ENCODE results near the gene SEMA3D.

The SEMA3D gene

GRCh38 chr7:84975586-84976185 lies 211.2 kb downstream of the SEMA3D start:
- TF ChIP-seq GATA1 (IDR thresholded peaks at IDR 0.05; ENCODE audit: low read depth, low read length): no peak
- TF ChIP-seq POLR2A (IDR thresholded peaks at IDR 0.05; ENCODE audit: low read length): no peak
- DNase-seq: no peak

- TF ChIP-seq GATA1 (IDR thresholded peaks at IDR 0.05; ENCODE audit: low read depth, low read length): no peak
- no peak for TF ChIP-seq POLR2A (IDR thresholded peaks at IDR 0.05; ENCODE audit: low read length)
These were observed 215.5 kb downstream of the SEMA3D start for GRCh38 chr7:84971360-84971759.

GRCh38 chr7:84970670-84971069 lies 216.2 kb downstream of the SEMA3D start:
- DNase-seq: no peak
- TF ChIP-seq POLR2A (IDR thresholded peaks at IDR 0.05; ENCODE audit: low read length): no peak
- no peak for TF ChIP-seq GATA1 (IDR thresholded peaks at IDR 0.05; ENCODE audit: low read depth, low read length)

More at GRCh38 chr7:84971360-84971759, 215.5 kb downstream of the SEMA3D start:
- DNase-seq: no peak

DNA sequence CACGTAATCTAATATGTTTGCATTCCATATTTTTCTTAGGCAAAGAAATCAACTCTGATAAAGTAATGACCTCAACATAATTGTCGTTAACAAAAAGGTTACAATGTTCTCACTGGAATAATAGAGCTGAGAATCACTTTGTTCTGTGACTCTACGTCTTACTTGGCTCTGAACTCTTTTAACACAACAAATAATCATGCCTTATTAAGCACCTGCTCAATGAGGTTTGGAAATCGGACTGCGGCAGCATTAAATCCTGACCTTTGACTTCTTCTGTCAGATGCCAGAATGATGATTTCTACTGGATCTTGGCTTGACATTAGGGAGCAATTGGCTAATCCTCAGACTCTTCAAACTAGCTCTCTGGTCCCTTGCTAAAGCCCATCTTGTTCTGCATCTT lies 233.6 kb downstream of the SEMA3D start:
- TF ChIP-seq GATA1 (IDR thresholded peaks at IDR 0.05; ENCODE audit: low read depth, low read length) (no peak), POLR2A (IDR thresholded peaks at IDR 0.05; ENCODE audit: low read length) (no peak)
- no peak for DNase-seq

DNA sequence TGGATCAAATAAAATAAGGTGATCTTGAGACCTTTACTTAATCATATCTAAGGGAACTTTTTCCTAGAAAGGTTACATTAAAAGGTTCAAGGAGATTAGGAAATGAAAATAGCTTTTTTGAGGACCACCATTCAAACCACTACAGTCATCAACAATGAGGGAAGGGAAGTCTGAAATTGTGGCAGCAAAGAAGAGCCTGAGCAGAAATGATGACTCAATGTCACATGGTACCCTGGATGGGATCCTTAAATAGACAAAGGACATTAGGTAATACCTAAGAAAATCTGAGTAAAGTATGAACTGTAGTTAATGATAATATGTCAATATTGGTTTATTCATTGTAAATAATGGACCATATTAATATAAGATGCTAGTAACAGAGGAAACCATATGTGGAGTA lies 236.0 kb downstream of the SEMA3D start:
- no peak for DNase-seq

GRCh38 chr7:84949501-84949900 lies 237.4 kb downstream of the SEMA3D start:
- TF ChIP-seq GATA1 (IDR thresholded peaks at IDR 0.05; ENCODE audit: low read depth, low read length) (no peak), POLR2A (IDR thresholded peaks at IDR 0.05; ENCODE audit: low read length) (no peak)
- no peak for DNase-seq

More for the DNA sequence above, 236.0 kb downstream of the SEMA3D start:
- TF ChIP-seq POLR2A (IDR thresholded peaks at IDR 0.05; ENCODE audit: low read length) (no peak), GATA1 (IDR thresholded peaks at IDR 0.05; ENCODE audit: low read depth, low read length) (no peak)

GRCh38 chr7:84949067-84949466 lies 237.8 kb downstream of the SEMA3D start:
- TF ChIP-seq POLR2A (IDR thresholded peaks at IDR 0.05; ENCODE audit: low read length): no peak
- TF ChIP-seq GATA1 (IDR thresholded peaks at IDR 0.05; ENCODE audit: low read depth, low read length): no peak
- no peak for DNase-seq

DNA sequence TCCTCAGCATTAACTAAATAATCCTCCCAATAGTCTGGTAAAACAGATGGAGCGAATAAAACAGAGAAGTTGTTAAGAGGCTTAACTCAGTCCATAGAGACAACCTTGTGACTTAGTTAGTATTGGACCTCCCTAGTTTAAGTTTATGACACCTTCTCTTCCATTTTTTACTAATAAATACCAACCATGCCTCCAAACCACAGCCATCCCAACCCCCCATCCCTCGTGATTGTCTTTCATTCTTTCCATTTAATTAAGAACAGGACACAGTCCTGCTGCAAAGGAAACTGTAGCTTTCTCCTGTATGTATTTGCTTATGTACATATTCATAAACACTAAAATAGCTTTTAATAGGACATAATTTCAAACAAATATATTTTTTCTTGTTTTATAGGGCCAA lies 238.2 kb downstream of the SEMA3D start:
- TF ChIP-seq POLR2A (IDR thresholded peaks at IDR 0.05; ENCODE audit: low read length) (no peak), GATA1 (IDR thresholded peaks at IDR 0.05; ENCODE audit: low read depth, low read length) (no peak)
- DNase-seq: no peak

DNA sequence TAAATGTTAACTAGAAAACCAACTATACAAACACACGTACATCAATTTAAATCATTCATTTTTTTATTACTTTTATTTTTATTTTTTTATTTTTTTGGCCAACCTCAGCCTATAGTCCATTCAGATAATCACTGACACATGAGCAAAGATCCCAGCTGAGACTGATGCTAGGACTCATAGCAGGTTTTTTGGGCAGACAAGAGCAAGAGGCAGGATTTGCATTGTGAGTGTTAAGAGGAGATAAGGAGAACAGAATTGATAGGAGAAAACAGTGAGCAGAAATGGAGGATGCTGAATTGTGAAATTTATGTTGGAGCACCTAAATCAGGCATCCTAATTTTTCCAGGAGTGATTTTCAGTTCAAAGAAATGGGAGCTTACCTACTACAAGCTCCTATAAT lies 240.3 kb downstream of the SEMA3D start:
- TF ChIP-seq GATA1 (IDR thresholded peaks at IDR 0.05; ENCODE audit: low read depth, low read length) (no peak), POLR2A (IDR thresholded peaks at IDR 0.05; ENCODE audit: low read length) (no peak)

More for the DNA sequence above, 240.3 kb downstream of the SEMA3D start:
- DNase-seq: no peak
